T-helper 17 cell (primary cell): Measurements from ENCODE around the gene SEZ6L. TPM values are rescaled to one million over a fixed set of nuclear protein-coding genes. Genes with fewer than 3 reads are reported as not detected.

ENCODE experiments used
- ATAC-seq: fragments of 150-1000 bp; cut with Tn5 transposase; 2 replicates; pipeline ENCODE4 v1.10.0; 2021; ENCODE audit warnings: mild to moderate bottlenecking, moderate library complexity
- DNase-seq, 3 donors: peaks; one replicate each; pipeline versions ENCODE4 v3.0.0 to v3.0.0-alpha.2; 2020 to 2021
- H3K9me3 ChIP-seq: one replicate; pipeline ENCODE4 v1.7.0; 2013; ENCODE audit warnings: low read length, mild to moderate bottlenecking; ENCODE audit not compliant: control insufficient read depth, poor library complexity, severe bottlenecking
- H3K27ac Mint-ChIP-seq: one replicate; pipeline ENCODE4 v1.8.0; 2022; ENCODE audit warnings: mild to moderate bottlenecking, moderate library complexity, mixed read lengths
- H3K27me3 Mint-ChIP-seq: one replicate; pipeline ENCODE4 v1.8.0; 2022; ENCODE audit warnings: mixed read lengths
- H3K36me3 Mint-ChIP-seq: one replicate; pipeline ENCODE4 v1.8.0; 2022; ENCODE audit warnings: low read depth, mixed read lengths
- H3K4me1 Mint-ChIP-seq: one replicate; pipeline ENCODE4 v1.8.0; 2022; ENCODE audit warnings: mild to moderate bottlenecking, mixed read lengths
- H3K4me3 Mint-ChIP-seq: one replicate; pipeline ENCODE4 v1.8.0; 2022; ENCODE audit warnings: mild to moderate bottlenecking, moderate library complexity, mixed read lengths
- total RNA-seq, 4 donors: library from RNA in 2 of 4; stranded (reverse) in 2 of 4; gene quantifications; one replicate each; pipeline ENCODE4 v1.2.3 and lab custom pipeline; 2022 to 2026

The SEZ6L gene
- total RNA-seq, 2 donors from 2014 or later, result 0.07 to 0.13 TPM

GRCh38 chr22:26235792-26236487 is 66.7 kb downstream of the SEZ6L start:
- Mint-ChIP-seq H3K4me1 (peaks cover 2% of the 10 kb centered on the region), H3K4me3 (no peak overlapping the region), H3K27me3 (peaks cover 62% of the 10 kb centered on the region), H3K27ac (no peak overlapping the region), H3K36me3 (no peaks in the 10 kb centered on the region)
- no peaks in the 10 kb centered on the region for H3K9me3 ChIP-seq
- ATAC-seq (no peak), DNase-seq (no peak)

GRCh38 chr22:26236991-26237390 is 67.7 kb downstream of the SEZ6L start:
- Mint-ChIP-seq H3K36me3 (no peaks in the 10 kb centered on the region), H3K27me3 (peaks cover 57% of the 10 kb centered on the region), H3K4me1 (peaks cover 2% of the 10 kb centered on the region), H3K4me3 (no peak overlapping the region), H3K27ac (no peak overlapping the region)
- ATAC-seq (no peak), DNase-seq (no peak)
- H3K9me3 ChIP-seq, result no peaks in the 10 kb centered on the region

- no peak for DNase-seq
- ATAC-seq, result no peak
- H3K4me3 Mint-ChIP-seq, result no peak overlapping the region
- peaks cover 2% of the 10 kb centered on the region for H3K4me1 Mint-ChIP-seq
- no peaks in the 10 kb centered on the region for H3K36me3 Mint-ChIP-seq
- H3K27me3 Mint-ChIP-seq, result peaks cover 41% of the 10 kb centered on the region
- no peak overlapping the region for H3K27ac Mint-ChIP-seq
- no peaks in the 10 kb centered on the region for H3K9me3 ChIP-seq
Observed at GRCh38 chr22:26238596-26238995, 69.3 kb downstream of the SEZ6L start.

- H3K4me1 Mint-ChIP-seq, result peaks cover 2% of the 10 kb centered on the region
- no peak overlapping the region for H3K4me3 Mint-ChIP-seq
- H3K9me3 ChIP-seq, result no peaks in the 10 kb centered on the region
- H3K27ac Mint-ChIP-seq, result no peak overlapping the region
- ATAC-seq (no peak), DNase-seq (no peak)
- H3K36me3 Mint-ChIP-seq, result no peaks in the 10 kb centered on the region
- peaks cover 42% of the 10 kb centered on the region for H3K27me3 Mint-ChIP-seq
Observed at GRCh38 chr22:26239581-26239980, 70.3 kb downstream of the SEZ6L start.

GRCh38 chr22:26241361-26241760 is 72.1 kb downstream of the SEZ6L start:
- Mint-ChIP-seq H3K27ac (no peak overlapping the region), H3K4me1 (peaks cover 2% of the 10 kb centered on the region)
- no peaks in the 10 kb centered on the region for H3K9me3 ChIP-seq

GRCh38 chr22:26245001-26245400 is 75.7 kb downstream of the SEZ6L start:
- H3K36me3 Mint-ChIP-seq, result no peaks in the 10 kb centered on the region
- no peaks in the 10 kb centered on the region for H3K9me3 ChIP-seq
- H3K4me3 Mint-ChIP-seq, result no peak overlapping the region
- no peak overlapping the region for H3K27ac Mint-ChIP-seq
- peaks cover 12% of the 10 kb centered on the region for H3K27me3 Mint-ChIP-seq
- ATAC-seq (no peak), DNase-seq (no peak)
- no peaks in the 10 kb centered on the region for H3K4me1 Mint-ChIP-seq

More at GRCh38 chr22:26241361-26241760, 72.1 kb downstream of the SEZ6L start:
- Mint-ChIP-seq H3K36me3 (no peaks in the 10 kb centered on the region), H3K4me3 (no peak overlapping the region), H3K27me3 (peaks cover 35% of the 10 kb centered on the region)
- ATAC-seq (no peak), DNase-seq (no peak)

DNA sequence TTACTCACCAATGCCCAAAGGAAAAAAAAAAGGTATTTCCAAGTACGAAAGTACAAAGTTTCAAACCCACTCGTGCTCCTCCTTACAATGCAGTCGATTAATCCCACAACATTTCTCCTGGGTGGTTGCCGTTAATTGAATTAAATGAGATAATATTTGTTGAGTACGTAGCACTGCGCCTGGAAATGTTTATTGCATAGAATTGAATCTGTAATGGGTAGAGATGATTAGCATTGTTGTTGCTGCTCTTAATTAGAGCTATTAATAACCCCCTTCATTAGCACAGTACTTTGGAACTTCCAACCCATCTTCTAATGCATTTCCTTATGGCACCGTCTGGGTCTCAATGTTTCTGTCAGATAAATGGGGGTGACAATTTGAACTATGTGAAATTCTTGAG is 77.3 kb downstream of the SEZ6L start:
- H3K4me3 Mint-ChIP-seq, result no peak overlapping the region
- DNase-seq (no peak), ATAC-seq (no peak)
- no peaks in the 10 kb centered on the region for H3K36me3 Mint-ChIP-seq
- no peak overlapping the region for H3K27ac Mint-ChIP-seq
- no peaks in the 10 kb centered on the region for H3K4me1 Mint-ChIP-seq
- peaks cover 2% of the 10 kb centered on the region for H3K9me3 ChIP-seq
- peaks cover 18% of the 10 kb centered on the region for H3K27me3 Mint-ChIP-seq

GRCh38 chr22:26251869-26252268 is 82.6 kb downstream of the SEZ6L start:
- peaks cover 2% of the 10 kb centered on the region for H3K9me3 ChIP-seq
- Mint-ChIP-seq H3K27me3 (peaks cover 16% of the 10 kb centered on the region), H3K36me3 (no peaks in the 10 kb centered on the region), H3K4me1 (no peaks in the 10 kb centered on the region), H3K4me3 (no peak overlapping the region), H3K27ac (no peak overlapping the region)
- ATAC-seq, result no peak
- DNase-seq, result no peak

GRCh38 chr22:26259510-26259909 is 90.2 kb downstream of the SEZ6L start:
- Mint-ChIP-seq H3K4me1 (no peaks in the 10 kb centered on the region), H3K4me3 (no peak overlapping the region), H3K36me3 (no peaks in the 10 kb centered on the region), H3K27me3 (peaks cover 14% of the 10 kb centered on the region), H3K27ac (no peak overlapping the region)
- no peaks in the 10 kb centered on the region for H3K9me3 ChIP-seq
- no peak for ATAC-seq
- DNase-seq, result no peak

DNA sequence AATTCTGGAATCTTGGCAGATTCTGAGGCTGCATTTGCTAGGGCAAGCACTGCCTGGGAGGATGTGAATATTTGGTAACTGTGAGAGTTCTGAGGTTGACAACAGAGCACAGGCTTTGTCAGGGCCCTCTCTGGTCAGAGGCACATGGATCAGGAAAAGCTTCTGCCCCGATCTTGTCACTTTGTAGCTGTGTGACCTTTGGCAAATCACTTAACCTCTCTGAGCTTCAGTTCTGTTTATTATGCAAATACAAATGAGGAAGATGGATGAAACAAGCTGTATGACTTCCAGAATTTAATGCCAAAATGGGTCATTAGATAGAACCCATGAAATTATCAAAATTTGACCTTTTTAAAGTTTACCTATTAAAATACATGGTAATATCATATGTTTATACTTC is 94.9 kb downstream of the SEZ6L start:
- H3K27me3 Mint-ChIP-seq, result peaks cover 11% of the 10 kb centered on the region
- no peaks in the 10 kb centered on the region for H3K36me3 Mint-ChIP-seq

GRCh38 chr22:26265281-26265680 is 96.0 kb downstream of the SEZ6L start:
- Mint-ChIP-seq H3K27me3 (peaks cover 23% of the 10 kb centered on the region), H3K4me3 (no peak overlapping the region), H3K36me3 (no peaks in the 10 kb centered on the region), H3K27ac (no peak overlapping the region), H3K4me1 (no peaks in the 10 kb centered on the region)
- ATAC-seq (no peak), DNase-seq (no peak)
- H3K9me3 ChIP-seq, result no peaks in the 10 kb centered on the region

More for the DNA sequence above, 94.9 kb downstream of the SEZ6L start:
- no peak overlapping the region for H3K27ac Mint-ChIP-seq
- H3K4me3 Mint-ChIP-seq, result no peak overlapping the region
- no peaks in the 10 kb centered on the region for H3K4me1 Mint-ChIP-seq
- ATAC-seq (no peak), DNase-seq (no peak)
- no peaks in the 10 kb centered on the region for H3K9me3 ChIP-seq

GRCh38 chr22:26265909-26266308 is 96.6 kb downstream of the SEZ6L start:
- no peaks in the 10 kb centered on the region for H3K9me3 ChIP-seq
- Mint-ChIP-seq H3K27me3 (peaks cover 29% of the 10 kb centered on the region), H3K27ac (no peak overlapping the region), H3K36me3 (no peaks in the 10 kb centered on the region), H3K4me3 (no peak overlapping the region), H3K4me1 (no peaks in the 10 kb centered on the region)
- DNase-seq (no peak), ATAC-seq (no peak)

GRCh38 chr22:26267856-26268255 is 98.6 kb downstream of the SEZ6L start:
- Mint-ChIP-seq H3K36me3 (no peaks in the 10 kb centered on the region), H3K27ac (no peak overlapping the region), H3K4me3 (no peak overlapping the region), H3K27me3 (peaks cover 42% of the 10 kb centered on the region), H3K4me1 (no peaks in the 10 kb centered on the region)
- DNase-seq, result no peak
- no peak for ATAC-seq
- H3K9me3 ChIP-seq, result no peaks in the 10 kb centered on the region

DNA sequence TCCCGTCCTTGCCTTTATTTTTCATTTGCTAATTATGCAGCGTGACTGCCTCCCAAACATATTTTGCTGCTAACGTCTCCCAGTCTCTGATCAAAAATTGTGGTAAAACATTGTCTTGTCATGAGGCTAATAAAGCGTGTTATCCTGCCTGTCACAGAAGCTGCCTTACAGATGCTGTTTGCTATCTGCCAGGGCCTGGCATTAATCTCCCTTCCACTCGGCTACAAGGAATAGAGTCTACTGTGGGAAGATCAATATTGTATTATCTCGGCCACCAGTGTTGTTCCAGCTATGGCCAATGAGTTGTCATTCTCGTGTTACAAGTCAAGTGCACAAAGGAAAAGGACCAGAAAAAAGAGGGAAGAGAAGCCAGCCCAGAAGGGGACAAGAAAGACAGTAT is 100.3 kb downstream of the SEZ6L start:
- H3K36me3 Mint-ChIP-seq, result no peaks in the 10 kb centered on the region
- ATAC-seq, result no peak

More for the DNA sequence above, 100.3 kb downstream of the SEZ6L start:
- H3K9me3 ChIP-seq, result no peaks in the 10 kb centered on the region
- Mint-ChIP-seq H3K27ac (no peak overlapping the region), H3K4me3 (no peak overlapping the region), H3K4me1 (no peaks in the 10 kb centered on the region), H3K27me3 (peaks cover 54% of the 10 kb centered on the region)
- no peak for DNase-seq
